ENCODE data around the gene GDF2.

GDF2 gene

GRCh38 chr10:47334466-47335295, 12.4 kb downstream of the GDF2 start:
- no peak for DNase-seq (ENCODE audit: low spot score)

- no peak for DNase-seq (ENCODE audit: low spot score)
Measured at GRCh38 chr10:47335906-47336305, 13.7 kb downstream of the GDF2 start.

- no peak for DNase-seq (ENCODE audit: low spot score)
Measured at GRCh38 chr10:47336387-47337134, 14.3 kb downstream of the GDF2 start.

- no peak for DNase-seq (ENCODE audit: low spot score)
Measured at GRCh38 chr10:47337310-47337709, 15.1 kb downstream of the GDF2 start.

GRCh38 chr10:47339186-47339735, 17.0 kb downstream of the GDF2 start:
- no peak for DNase-seq (ENCODE audit: low spot score)

GRCh38 chr10:47339759-47340607, 17.7 kb downstream of the GDF2 start:
- no peak for DNase-seq (ENCODE audit: low spot score)

GRCh38 chr10:47340608-47341170, 18.4 kb downstream of the GDF2 start:
- DNase-seq (ENCODE audit: low spot score), result peak; percentile 89

- DNase-seq (ENCODE audit: low spot score), result no peak
Measured at GRCh38 chr10:47344996-47345870, 23.0 kb downstream of the GDF2 start.

GRCh38 chr10:47346581-47347302, 24.5 kb downstream of the GDF2 start:
- no peak for DNase-seq (ENCODE audit: low spot score)

- DNase-seq (ENCODE audit: low spot score), result no peak
Measured at GRCh38 chr10:47347303-47347675, 25.0 kb downstream of the GDF2 start.

- DNase-seq (ENCODE audit: low spot score), result no peak
Measured at GRCh38 chr10:47348138-47348651, 25.9 kb downstream of the GDF2 start, which contains the start of gene RBP3. Gene RBP3, plus strand, starts transcription at chr10:47348363. Its CDS starts 122 bp downstream, at chr10:47348485.

- no peak for DNase-seq (ENCODE audit: low spot score)
Measured at GRCh38 chr10:47348661-47349470, 26.6 kb downstream of the GDF2 start.

- DNase-seq (ENCODE audit: low spot score), result no peak
Measured at GRCh38 chr10:47349516-47349915, 27.3 kb downstream of the GDF2 start.

- no peak for DNase-seq (ENCODE audit: low spot score)
Measured at GRCh38 chr10:47349941-47350371, 27.7 kb downstream of the GDF2 start.

GRCh38 chr10:47350671-47351640, 28.7 kb downstream of the GDF2 start:
- DNase-seq (ENCODE audit: low spot score), result no peak

- no peak for DNase-seq (ENCODE audit: low spot score)
Measured at GRCh38 chr10:47351899-47352815, 29.9 kb downstream of the GDF2 start.

GRCh38 chr10:47353351-47353750, 31.1 kb downstream of the GDF2 start:
- DNase-seq (ENCODE audit: low spot score), result no peak

Data from iPS-NIHi11 (cell line).